GM12878 (cell line): ENCODE results near the gene SEMA7A. TPM values are rescaled to one million over a fixed set of nuclear protein-coding genes. Genes with fewer than 3 reads are reported as not detected.
A peak's percentile ranks its signal among the peaks of the same experiment; 100 is the strongest.

Source experiments
- ATAC-seq: fragments of 200-7000 bp; cut with Tn5 transposase; 3 replicates; pipeline ENCODE4 v1.9.1; 2020; ENCODE audit warnings: mild to moderate bottlenecking, moderate library complexity
- BruUV-seq: library from RNA; stranded (reverse); fragments of 400-500 nt; replicated peaks from 2 replicates; lab custom pipeline; 2021; lab: Mats Ljungman, UMichigan
- CTCF ChIA-PET: fragments of 300-600 bp; sonication (Branson Sonifier 250); formaldehyde crosslinking; extraction: SDS; loops from one replicate; lab custom pipeline; 2021; ENCODE audit warnings: inconsistent platforms; lab: Yijun Ruan, JAX
- POLR2A ChIA-PET: fragments of 350-600 bp; formaldehyde crosslinking; extraction: SDS; loops from one replicate; lab custom pipeline; 2021; ENCODE audit warnings: inconsistent platforms; lab: Charles Lee
- RAD21 ChIA-PET: fragments of 300-600 bp; sonication (Branson Sonifier 250); formaldehyde crosslinking; loops from one replicate; lab custom pipeline; 2023; ENCODE audit warnings: antibody characterized with exemption; ENCODE audit not compliant: unreplicated experiment; lab: Charles Lee
- SMC1A ChIA-PET: fragments of 300-600 bp; sonication (Branson Sonifier 250); formaldehyde crosslinking; loops from one replicate; lab custom pipeline; 2023; ENCODE audit not compliant: unreplicated experiment, uncharacterized antibody; lab: Charles Lee
- DNase-seq: peaks from one replicate; pipeline ENCODE4 v3.0.0-alpha.2; 2011; ENCODE audit warnings: low read depth, low spot score
- FAIRE-seq: peaks from 3 replicates; lab custom pipeline; 2011; peaks lifted over from hg19 to GRCh38; lab: Jason Lieb, UNC
- H2AFZ ChIP-seq: 2 replicates; pipeline ENCODE4 v1.6.0; 2011; ENCODE audit warnings: low read depth, low read length, control low read depth; ENCODE audit not compliant: control insufficient read depth
- H3K27ac ChIP-seq: 2 replicates; pipeline ENCODE4 v1.5.1; 2011; ENCODE audit warnings: control low read depth; ENCODE audit not compliant: control insufficient read depth, insufficient read depth
- H3K27me3 ChIP-seq, 2 experiments: replicated peaks in 1 of 2; 2 replicates each; pipeline versions ENCODE4 v1.6.0 to v1.6.1; 2011; ENCODE audit warnings: low read length in 1 of 2; ENCODE audit not compliant: control insufficient read depth in 2 of 2, insufficient read depth in 2 of 2
- H3K36me3 ChIP-seq, 2 experiments: 2 replicates each; pipeline ENCODE4 v1.5.1; 2011; ENCODE audit warnings: low read length in 1 of 2; ENCODE audit not compliant: control insufficient read depth in 2 of 2, insufficient read depth in 2 of 2
- H3K4me1 ChIP-seq: 2 replicates; pipeline ENCODE4 v1.6.1; 2011; ENCODE audit warnings: mild to moderate bottlenecking, low read length, moderate library complexity, mixed read lengths; ENCODE audit not compliant: control insufficient read depth, insufficient read depth
- H3K4me2 ChIP-seq: 2 replicates; pipeline ENCODE4 v1.6.0; 2011; ENCODE audit warnings: control low read depth; ENCODE audit not compliant: control insufficient read depth, insufficient read depth
- H3K4me3 ChIP-seq: fragments of 200-600 bp; sonication (generic); 2 replicates; pipeline ENCODE4 v1.5.1; 2016
- H3K79me2 ChIP-seq: 2 replicates; pipeline ENCODE4 v1.6.0; 2011; ENCODE audit warnings: low read length; ENCODE audit not compliant: control insufficient read depth, insufficient read depth
- H3K9ac ChIP-seq: 2 replicates; pipeline ENCODE4 v1.8.0; 2011; ENCODE audit warnings: low read length, control low read depth, mixed read lengths; ENCODE audit not compliant: control insufficient read depth, insufficient read depth
- H3K9me3 ChIP-seq: replicated peaks from 3 replicates; pipeline ENCODE4 v1.5.1; 2011; ENCODE audit warnings: mild to moderate bottlenecking, low read length; ENCODE audit not compliant: control insufficient read depth, insufficient read depth
- H4K20me1 ChIP-seq: 2 replicates; pipeline ENCODE4 v1.6.0; 2011; ENCODE audit not compliant: control insufficient read depth, insufficient read depth
- CBX3 ChIP-seq: fragments of 200-600 bp; sonication (generic); IDR thresholded peaks from 2 replicates; pipeline ENCODE4 v1.6.1; 2016; ENCODE audit warnings: low read depth, borderline replicate concordance
- CBX5 ChIP-seq: sonication (generic); IDR thresholded peaks from 2 replicates; pipeline ENCODE4 v1.6.1; 2016; ENCODE audit warnings: low read depth, moderate library complexity, mild to moderate bottlenecking, inconsistent platforms
- MXI1 ChIP-seq: fragments of 150-350 bp; IDR thresholded peaks from 2 replicates; pipeline ENCODE4 v1.6.1; 2011; ENCODE audit warnings: low read depth, mild to moderate bottlenecking, inconsistent platforms, low read length, improper control_type of control experiment
- WGBS: methylation state at CpG from one replicate; pipeline ENCODE4 v1.1.6; 2016; ENCODE audit warnings: low lambda C conversion rate; ENCODE audit not compliant: insufficient replicate concordance, insufficient coverage; ENCODE audit errors: missing lambda C conversion rate; 5-methylcytosine and 5-hydroxymethylcytosine counted together
- in situ Hi-C: fragments of 300-500 bp; cut with MboI; formaldehyde crosslinking; loops from 9 replicates; pipeline ENCODE4 v1.14.3; 2018; ENCODE audit warnings: mixed read lengths
- intact Hi-C: fragments of 100-400 bp; cut with micrococcal nuclease; formaldehyde crosslinking; loops from one replicate; pipeline ENCODE4 v1.14.2; 2022; ENCODE audit not compliant: unreplicated experiment
- polyA plus RNA-seq, 11 experiments: library from polyadenylated mRNA; depleted of rRNA in 4 of 11; unstranded in 6 of 11; stranded (reverse) in 5 of 11; fragments of >200 nt; fragmentation: Nextera tagmentation in 4 of 11; fragmentation: Illumina TruSeq in 1 of 11; extraction: Ambion mirVana in 4 of 11; extraction: Trizol in 1 of 11; gene quantifications; 1 replicate in 1 of 11; 2 replicates in 10 of 11; pipeline versions ENCODE4 v1.2.1 to v1.2.3, GENCODE V29; 2011 to 2016; ENCODE audit warnings: inconsistent platforms in 2 of 11, missing spikeins in 2 of 11, low read depth in 1 of 11
- total RNA-seq, 4 experiments: library from RNA; depleted of rRNA in 3 of 4; stranded (reverse); fragments of >200 nt in 3 of 4; fragmentation: Illumina TruSeq in 1 of 4; extraction: Trizol in 1 of 4; gene quantifications; 2 replicates each; pipeline versions ENCODE4 v1.2.1 to v1.2.3, GENCODE V29; 2013 to 2021

The SEMA7A gene
- total and polyA plus RNA-seq, 10 of the 15 experiments (the other 5 are each of a cell fraction or from before 2014, with no cell fraction given) = 0.08 to 112 (median 53.5) TPM

GRCh38 chr15:74432968-74433591, 678 bp downstream of the SEMA7A start:
- Histone ChIP-seq H3K36me3 (peaks cover 1 to 5% of the 10 kb centered on the region in 2 experiments; a peak in 1 of 4 replicates), H3K9ac (peak overlapping the region; percentile 76), H3K4me1 (peaks cover 34% of the 10 kb centered on the region), H4K20me1 (peaks cover 9% of the 10 kb centered on the region), H3K27me3 (no peaks in the 10 kb centered on the region), H3K27ac (peak overlapping the region; percentile 84), H2AFZ (no peak overlapping the region), H3K79me2 (peaks cover 67% of the 10 kb centered on the region), H3K4me3 (peak overlapping the region; percentile 98), H3K9me3 (no peaks in the 10 kb centered on the region), H3K4me2 (no peak overlapping the region)
- SMC1A ChIA-PET = interaction anchor here (6.9 to 25.4 kb wide), 3 partner anchors 29 to 52 kb away, joined by 51 to 544 read pairs (median 182); no protein-coding TSS in a partner anchor
- POLR2A ChIA-PET = interaction anchor here (1.1 to 16.6 kb wide), 4 partner anchors 27 to 48 kb away, joined by 3 to 325 read pairs (median 114); partner anchors contain the start of gene UBL7
- ATAC-seq (no peak), FAIRE-seq (no peak), DNase-seq (no peak)
- whole genome bisulfite sequencing = under 1% methylated on average over 55 of the region's 64 CpGs
- CTCF ChIA-PET = interaction anchor here (16.9 to 22.3 kb wide), 2 partner anchors 32 to 56 kb away, joined by 187 to 655 read pairs; partner anchors contain the start of gene CYP11A1
- in situ Hi-C loops = no loop called here
- RAD21 ChIA-PET = interaction anchor here (13.8 to 24.4 kb wide), 2 partner anchors 33 to 49 kb away, joined by 228 to 496 read pairs; no protein-coding TSS in a partner anchor
- no TSS peak for BruUV-seq
- intact Hi-C loops = loop anchor here (1.0 to 5.0 kb wide), 3 partner anchors 29 to 184 kb away; partner anchors contain the start of genes ARID3B and CLK3
- TF ChIP-seq CBX5 (no peak), MXI1 (peak; percentile 43; the same call in 1 of the 2 replicates), CBX3 (no peak)
- TF ChIP-seq, all 136 proteins: peak for 1
